Smooth muscle cell (in vitro differentiated cells): ENCODE results near the gene TICRR. TPM values are rescaled to one million over a fixed set of nuclear protein-coding genes. Genes with fewer than 3 reads are reported as not detected.

ENCODE experiments used
- DNase-seq: peaks from one replicate; lab custom pipeline; 2025; ENCODE audit not compliant: unreplicated experiment; lab: John Stamatoyannopoulos, UW
- H2AFZ ChIP-seq: fragments of 200-600 bp; sonication (generic); 2 replicates; pipeline ENCODE4 v1.6.0; 2016; ENCODE audit warnings: antibody characterized with exemption, low read depth, mild to moderate bottlenecking
- H3F3A ChIP-seq: fragments of 200-600 bp; sonication (generic); 2 replicates; pipeline ENCODE4 v1.6.0; 2017; ENCODE audit warnings: antibody characterized with exemption, low read depth
- H3K27ac ChIP-seq: fragments of 200-600 bp; sonication (generic); 2 replicates; pipeline ENCODE4 v1.5.1; 2016; ENCODE audit warnings: low read depth, mild to moderate bottlenecking
- H3K27me3 ChIP-seq: fragments of 200-600 bp; sonication (generic); 2 replicates; pipeline ENCODE4 v1.6.1; 2016; ENCODE audit warnings: low read depth, mild to moderate bottlenecking
- H3K36me3 ChIP-seq: fragments of 200-600 bp; sonication (generic); 2 replicates; pipeline ENCODE4 v1.5.1; 2016; ENCODE audit warnings: low read depth
- H3K4me1 ChIP-seq: fragments of 200-600 bp; sonication (generic); 2 replicates; pipeline ENCODE4 v1.5.1; 2016; ENCODE audit warnings: low read depth
- H3K4me2 ChIP-seq: fragments of 200-600 bp; sonication (generic); 2 replicates; pipeline ENCODE4 v1.6.0; 2016; ENCODE audit warnings: mild to moderate bottlenecking
- H3K4me3 ChIP-seq: fragments of 200-600 bp; sonication (generic); 2 replicates; pipeline ENCODE4 v1.5.1; 2016; ENCODE audit warnings: mild to moderate bottlenecking
- H3K79me2 ChIP-seq: fragments of 200-600 bp; sonication (generic); 2 replicates; pipeline ENCODE4 v1.6.0; 2016; ENCODE audit warnings: low read depth, mild to moderate bottlenecking
- H3K9ac ChIP-seq: fragments of 200-600 bp; sonication (generic); 2 replicates; pipeline ENCODE4 v1.6.0; 2016; ENCODE audit warnings: low read depth
- H3K9me3 ChIP-seq: fragments of 200-600 bp; sonication (generic); replicated peaks from 2 replicates; pipeline ENCODE4 v1.5.1; 2016; ENCODE audit warnings: low read depth
- H4K20me1 ChIP-seq: fragments of 200-600 bp; sonication (generic); 2 replicates; pipeline ENCODE4 v1.6.0; 2016; ENCODE audit warnings: low read depth
- WGBS: methylation state at CpG from one replicate; pipeline ENCODE4 v1.1.7; 2016; ENCODE audit warnings: low lambda C conversion rate; 5-methylcytosine and 5-hydroxymethylcytosine counted together
- polyA plus RNA-seq: library from polyadenylated mRNA; unstranded; fragments of >200 nt; fragmentation: Nextera tagmentation; extraction: Ambion mirVana; gene quantifications from 2 replicates; pipeline ENCODE4 v1.2.1, GENCODE V29; 2016
- total RNA-seq: library from RNA; depleted of rRNA; stranded (reverse); fragments of >200 nt; gene quantifications from 2 replicates; pipeline ENCODE4 v1.2.3, GENCODE V29; 2014
- TF ChIP-seq, protein P1 (sequence below): fragments of 200-600 bp; sonication (generic); IDR thresholded peaks from 2 replicates; pipeline ENCODE4 v1.5.1; 2017; ENCODE audit warnings: borderline replicate concordance, mild to moderate bottlenecking, antibody characterized with exemption; ENCODE audit not compliant: insufficient read depth, poor library complexity, severe bottlenecking

The TICRR gene
- total and polyA plus RNA-seq, 2 experiments from 2014 or later: 1.3 to 2.6 TPM

DNA sequence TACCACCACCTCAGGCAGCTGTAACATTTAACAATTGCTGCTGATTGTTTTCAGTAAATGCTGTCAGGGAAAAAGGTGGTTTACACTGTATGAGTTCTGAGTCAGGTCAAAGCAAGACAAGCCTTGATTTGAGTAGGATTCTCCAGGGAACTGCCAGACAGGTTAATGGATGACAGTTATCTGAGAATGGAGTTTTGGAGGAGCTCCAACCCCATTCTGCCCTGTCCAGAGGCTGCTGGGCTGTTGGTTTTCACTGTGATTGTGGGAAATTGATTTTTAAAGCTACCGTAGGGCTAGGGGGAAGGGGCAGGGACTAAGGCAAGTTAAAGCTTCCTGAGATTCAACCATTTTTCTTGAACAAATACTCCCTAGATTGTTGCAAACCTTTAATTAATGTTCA lies 39.9 kb downstream of the TICRR start:
- 100% methylated on average over 1 of the region's 1 CpG for WGBS

DNA sequence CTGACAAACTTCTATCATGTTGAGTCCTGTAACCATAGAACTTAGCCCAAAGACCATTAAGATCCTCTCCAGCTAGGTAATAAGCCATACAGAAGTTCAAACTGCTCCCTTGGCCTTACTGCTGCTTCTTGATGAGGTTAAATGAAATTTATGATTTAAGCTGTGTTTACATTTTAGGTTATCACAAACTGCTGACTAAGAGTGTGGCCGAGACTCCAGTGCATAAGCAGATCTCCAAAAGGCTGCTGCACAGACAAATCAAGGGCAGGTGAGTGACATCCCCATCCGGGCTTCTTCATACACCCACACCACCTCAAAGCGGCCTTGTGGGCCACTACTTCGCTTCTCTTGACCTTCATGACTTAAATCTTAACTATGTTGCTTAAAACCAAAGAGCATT lies 41.0 kb downstream of the TICRR start:
- Histone ChIP-seq H3F3A (no peaks in the 10 kb centered on the region), H3K4me1 (no peaks in the 10 kb centered on the region), H3K27me3 (no peaks in the 10 kb centered on the region), H3K79me2 (no peaks in the 10 kb centered on the region), H3K9ac (no peak overlapping the region), H4K20me1 (no peaks in the 10 kb centered on the region), H3K27ac (no peak overlapping the region), H3K4me2 (no peak overlapping the region), H2AFZ (no peak overlapping the region), H3K36me3 (peaks cover 8% of the 10 kb centered on the region), H3K9me3 (peaks cover 7% of the 10 kb centered on the region), H3K4me3 (no peak overlapping the region)
- TF ChIP-seq, protein P1, sequence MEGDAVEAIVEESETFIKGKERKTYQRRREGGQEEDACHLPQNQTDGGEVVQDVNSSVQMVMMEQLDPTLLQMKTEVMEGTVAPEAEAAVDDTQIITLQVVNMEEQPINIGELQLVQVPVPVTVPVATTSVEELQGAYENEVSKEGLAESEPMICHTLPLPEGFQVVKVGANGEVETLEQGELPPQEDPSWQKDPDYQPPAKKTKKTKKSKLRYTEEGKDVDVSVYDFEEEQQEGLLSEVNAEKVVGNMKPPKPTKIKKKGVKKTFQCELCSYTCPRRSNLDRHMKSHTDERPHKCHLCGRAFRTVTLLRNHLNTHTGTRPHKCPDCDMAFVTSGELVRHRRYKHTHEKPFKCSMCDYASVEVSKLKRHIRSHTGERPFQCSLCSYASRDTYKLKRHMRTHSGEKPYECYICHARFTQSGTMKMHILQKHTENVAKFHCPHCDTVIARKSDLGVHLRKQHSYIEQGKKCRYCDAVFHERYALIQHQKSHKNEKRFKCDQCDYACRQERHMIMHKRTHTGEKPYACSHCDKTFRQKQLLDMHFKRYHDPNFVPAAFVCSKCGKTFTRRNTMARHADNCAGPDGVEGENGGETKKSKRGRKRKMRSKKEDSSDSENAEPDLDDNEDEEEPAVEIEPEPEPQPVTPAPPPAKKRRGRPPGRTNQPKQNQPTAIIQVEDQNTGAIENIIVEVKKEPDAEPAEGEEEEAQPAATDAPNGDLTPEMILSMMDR: no peak
- 94% methylated on average over 4 of the region's 4 CpGs for whole genome bisulfite sequencing
- DNase-seq: no peak

More for the DNA sequence above, 39.9 kb downstream of the TICRR start:
- H3F3A ChIP-seq: no peaks in the 10 kb centered on the region
- peaks cover 7% of the 10 kb centered on the region for H3K9me3 ChIP-seq
- TF ChIP-seq, protein P1: no peak
- H3K27ac ChIP-seq: no peak overlapping the region
- no peaks in the 10 kb centered on the region for H3K79me2 ChIP-seq
- H4K20me1 ChIP-seq: no peaks in the 10 kb centered on the region
- H3K36me3 ChIP-seq: peaks cover 8% of the 10 kb centered on the region
- H3K9ac ChIP-seq: no peak overlapping the region
- no peaks in the 10 kb centered on the region for H3K4me1 ChIP-seq
- no peak overlapping the region for H3K4me2 ChIP-seq
- H3K4me3 ChIP-seq: no peak overlapping the region
- no peak overlapping the region for H2AFZ ChIP-seq
- DNase-seq: no peak
- H3K27me3 ChIP-seq: no peaks in the 10 kb centered on the region

DNA sequence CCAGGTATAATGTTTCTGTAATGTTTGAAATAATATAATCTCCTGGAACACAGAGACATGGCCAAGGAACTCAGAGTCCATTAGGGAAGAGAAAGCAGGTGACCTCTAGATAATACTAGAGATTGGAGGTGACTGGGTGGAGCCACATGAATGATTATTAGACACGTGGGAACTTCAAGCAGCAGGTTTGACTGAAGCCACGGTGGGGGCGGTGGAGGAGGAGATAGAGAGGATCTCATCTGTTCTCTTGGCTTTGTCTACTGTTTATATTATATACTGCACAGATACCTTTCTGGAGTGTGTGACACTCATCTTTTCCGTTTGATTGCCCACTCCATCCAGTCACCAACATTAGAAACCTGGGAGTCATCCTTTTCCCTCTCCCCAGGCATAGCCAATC lies 46.3 kb downstream of the TICRR start:
- TF ChIP-seq, protein P1: no peak
- Histone ChIP-seq H3K9me3 (no peaks in the 10 kb centered on the region), H3K4me2 (no peak overlapping the region), H3K27ac (no peak overlapping the region), H3K9ac (no peak overlapping the region), H3F3A (no peaks in the 10 kb centered on the region), H2AFZ (no peak overlapping the region), H3K79me2 (no peaks in the 10 kb centered on the region), H3K4me1 (no peaks in the 10 kb centered on the region), H3K4me3 (no peak overlapping the region), H3K36me3 (no peaks in the 10 kb centered on the region), H3K27me3 (no peaks in the 10 kb centered on the region), H4K20me1 (no peaks in the 10 kb centered on the region)
- 88% methylated on average over 4 of the region's 4 CpGs for WGBS
- no peak for DNase-seq

DNA sequence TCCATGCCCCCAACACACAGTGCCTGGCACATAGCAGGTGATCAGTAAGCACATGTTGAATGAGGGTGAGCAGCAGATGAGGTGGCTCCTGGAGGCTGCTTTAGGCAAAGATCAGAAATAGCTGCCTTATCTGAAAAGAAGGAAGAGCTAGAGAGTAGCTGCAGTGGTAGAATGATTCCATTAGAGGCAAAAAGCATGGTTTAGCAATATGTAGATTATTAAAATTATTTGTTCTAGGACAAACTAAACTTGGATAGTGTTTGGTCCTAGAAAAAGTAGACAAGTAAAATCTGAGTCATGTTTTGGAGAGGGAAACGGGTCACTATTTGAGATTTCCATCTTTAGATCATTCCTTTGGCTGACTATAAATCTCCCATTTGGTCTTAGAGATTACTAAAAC lies 47.9 kb downstream of the TICRR start:
- TF ChIP-seq, protein P1: no peak
- H4K20me1 ChIP-seq: no peaks in the 10 kb centered on the region
- WGBS: 97% methylated on average over 1 of the region's 1 CpG

More for the DNA sequence above, 47.9 kb downstream of the TICRR start:
- Histone ChIP-seq H3K4me1 (no peaks in the 10 kb centered on the region), H3K36me3 (no peaks in the 10 kb centered on the region), H3K9ac (no peak overlapping the region), H3K79me2 (no peaks in the 10 kb centered on the region), H3K27ac (no peak overlapping the region), H2AFZ (no peak overlapping the region), H3K27me3 (no peaks in the 10 kb centered on the region), H3K9me3 (no peaks in the 10 kb centered on the region), H3K4me3 (no peak overlapping the region), H3K4me2 (no peak overlapping the region), H3F3A (no peaks in the 10 kb centered on the region)
- DNase-seq: no peak
